ENCODE measurements around the gene COQ10A.

Gene COQ10A
- total RNA-seq = 21.6 to 41.8 reads per million in 2 donors

DNA sequence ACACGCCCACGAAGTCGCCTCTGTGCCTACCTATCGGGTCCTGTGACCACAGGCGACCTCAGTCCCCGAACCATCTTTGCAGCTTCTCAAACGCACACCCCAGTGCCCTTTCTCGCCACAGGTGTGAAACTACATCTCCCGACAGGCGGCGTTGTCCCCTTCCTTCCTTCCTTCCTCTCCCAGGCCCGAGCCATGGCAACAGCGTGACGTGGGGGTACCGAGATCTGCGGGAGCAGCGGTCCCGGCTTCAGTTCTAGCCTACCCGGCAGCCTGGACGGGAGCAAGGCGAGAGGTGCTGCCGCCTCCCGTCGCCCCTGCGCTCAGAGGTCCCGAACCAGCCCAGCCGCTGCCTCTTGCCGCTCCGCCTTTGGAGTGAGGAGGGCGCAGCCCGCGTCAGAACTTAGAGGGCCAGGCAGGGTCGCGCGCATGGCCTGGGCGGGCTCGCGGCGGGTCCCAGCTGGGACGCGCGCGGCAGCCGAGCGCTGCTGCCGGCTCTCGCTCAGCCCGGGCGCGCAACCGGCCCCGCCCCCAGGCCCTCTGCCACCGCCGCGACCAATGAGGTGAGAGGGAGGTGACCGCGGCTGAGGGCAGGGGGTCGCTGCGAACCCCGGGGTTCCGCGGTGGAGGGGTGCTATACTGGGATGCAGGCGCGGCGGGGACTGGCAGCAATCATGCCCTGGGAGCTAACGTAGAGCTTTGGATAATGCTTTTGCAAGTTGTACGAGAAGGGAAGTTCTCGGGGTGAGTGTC is at the start of gene COQ10A:
Gene COQ10A, plus strand, starts transcription at position 250 of the 750 bp plus-strand sequence. Its CDS starts 177 bp downstream, at position 427.
- peak; percentile 88 for DNase-seq

DNA sequence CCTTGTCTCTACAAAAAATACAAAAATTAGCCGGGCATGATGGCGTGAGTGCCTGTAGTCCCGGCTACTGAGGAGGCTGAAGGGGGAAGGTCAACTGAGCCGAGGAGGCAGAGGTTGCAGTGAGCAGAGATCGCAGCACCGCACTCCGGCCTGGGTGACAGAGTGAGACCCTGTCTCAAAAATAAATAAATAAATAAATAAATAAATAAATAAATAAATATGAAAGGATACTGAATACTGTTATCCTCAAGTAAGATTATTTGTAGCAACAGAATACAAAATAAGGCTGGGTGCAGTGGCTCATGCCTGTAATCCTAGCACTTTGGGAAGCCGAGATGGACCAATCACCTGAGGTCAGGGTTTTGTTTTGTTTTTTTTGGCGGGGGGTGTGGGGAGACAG is 46.9 kb upstream of the COQ10A start:
- no peak for DNase-seq

DNA sequence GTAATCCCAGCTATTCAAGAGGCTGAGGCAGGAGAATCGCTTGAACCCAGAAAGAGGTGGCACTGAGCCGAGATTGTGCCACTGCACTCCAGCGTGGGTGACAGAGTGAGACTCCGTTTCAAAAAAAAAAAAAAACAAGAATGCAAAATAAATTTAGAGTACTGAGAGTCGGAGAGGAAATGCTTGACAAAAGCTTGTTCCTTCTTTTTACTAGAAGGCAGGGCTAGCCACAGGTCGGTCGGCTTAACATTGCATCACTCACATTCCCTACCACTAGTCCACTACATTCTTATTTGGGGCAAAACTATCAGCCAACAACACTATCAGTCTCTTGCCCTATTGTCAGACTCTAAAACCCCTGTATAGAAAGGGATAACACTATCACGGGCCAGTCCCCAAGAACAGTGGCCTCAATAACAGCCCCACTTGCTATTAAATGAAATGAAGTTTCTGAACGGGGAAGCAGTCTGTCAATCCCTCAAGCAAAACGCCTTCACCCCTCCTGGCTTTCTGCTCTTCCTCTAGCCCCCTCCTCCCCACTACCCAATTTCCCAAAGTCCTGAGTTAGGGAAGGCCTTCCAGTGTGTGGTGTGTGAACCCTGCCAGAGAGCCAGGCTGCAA is 46.0 kb upstream of the COQ10A start:
- DNase-seq = no peak

DNA sequence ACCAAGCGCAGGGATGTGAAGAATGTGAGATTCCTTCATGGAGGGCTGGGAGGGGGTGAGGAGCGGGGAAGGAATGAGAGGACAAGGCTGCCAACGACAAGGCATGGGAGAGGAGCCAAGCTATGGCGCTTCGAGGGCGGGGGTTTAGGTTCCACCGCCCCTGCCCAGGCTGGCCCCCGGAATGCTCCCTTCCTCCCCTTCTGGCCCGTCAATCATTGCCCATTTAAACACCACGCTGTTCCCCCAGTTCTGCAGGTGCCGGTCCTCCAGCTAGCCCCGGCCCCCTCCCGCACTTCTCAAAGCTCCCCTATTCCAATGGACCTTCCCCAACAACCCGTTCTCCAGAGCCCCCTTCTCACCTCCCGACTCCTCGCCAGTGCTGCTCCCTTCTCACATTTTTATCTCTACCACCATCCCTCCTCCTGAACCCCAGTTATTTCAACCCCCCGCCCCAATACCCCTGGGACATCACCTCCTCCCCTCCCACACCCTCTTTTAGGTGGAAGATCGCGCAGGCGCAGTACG is 45.4 kb upstream of the COQ10A start:
- no peak for DNase-seq

DNA sequence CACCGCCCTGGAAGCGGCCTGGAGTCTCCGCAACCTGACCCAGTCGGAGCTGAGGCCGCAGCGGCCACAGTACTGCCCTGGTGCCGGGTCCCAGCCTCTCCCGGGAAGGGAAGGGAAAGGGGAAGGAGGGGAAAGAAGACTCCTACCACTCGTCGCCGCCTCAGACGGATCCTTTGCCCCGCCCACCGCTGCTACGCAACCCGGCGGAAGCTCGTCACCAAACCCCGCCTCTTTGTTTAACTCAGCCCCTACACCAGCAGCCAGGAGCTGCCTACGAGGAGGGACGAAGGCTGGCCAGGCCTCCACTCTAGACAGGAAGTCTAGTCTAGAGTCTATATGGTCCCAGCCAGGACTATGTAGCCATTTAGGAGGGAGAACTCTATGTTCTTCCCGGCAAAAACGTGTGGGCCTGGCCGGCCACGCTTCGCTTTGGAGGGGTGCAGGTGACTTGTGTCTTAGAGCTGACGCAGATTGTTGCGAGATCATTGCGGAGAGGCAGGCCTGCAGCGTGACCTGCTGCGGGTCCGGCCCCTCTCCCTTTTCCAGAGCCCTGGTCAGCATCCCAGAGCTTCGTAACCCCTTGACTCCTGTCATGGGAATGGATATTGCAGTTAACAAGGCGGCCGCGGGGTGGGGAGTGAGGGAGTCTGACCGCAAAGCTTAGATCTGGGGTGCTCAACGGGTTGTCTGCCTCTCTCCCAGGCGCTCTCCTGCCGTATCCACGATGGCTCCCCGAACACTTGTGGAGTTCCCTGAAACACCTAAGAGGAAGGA is 44.8 kb upstream of the COQ10A start, which contains the start of gene RNF41:
Gene RNF41, minus strand, starts transcription at position 166 of the 774 bp plus-strand sequence. CDS start 7,875 bp downstream, outside the sequence.
- DNase-seq = peak; percentile 88

DNA sequence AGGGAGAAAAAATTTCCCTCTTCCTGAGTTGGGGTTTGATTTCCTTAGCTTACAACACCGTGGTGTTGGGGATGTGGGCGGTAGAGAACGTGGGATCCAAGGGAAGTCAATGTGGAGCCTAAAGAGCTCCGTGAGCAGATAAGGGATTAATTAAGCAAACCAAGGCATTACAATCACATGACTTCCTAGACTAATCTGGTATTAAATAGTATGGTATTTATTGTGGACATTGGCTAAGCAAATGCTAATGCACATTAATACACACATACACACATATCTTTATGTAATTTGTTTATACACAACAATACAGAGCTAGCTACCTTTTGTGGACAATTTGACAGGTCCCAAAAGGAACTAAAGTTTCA is 44.2 kb upstream of the COQ10A start:
- DNase-seq = no peak

DNA sequence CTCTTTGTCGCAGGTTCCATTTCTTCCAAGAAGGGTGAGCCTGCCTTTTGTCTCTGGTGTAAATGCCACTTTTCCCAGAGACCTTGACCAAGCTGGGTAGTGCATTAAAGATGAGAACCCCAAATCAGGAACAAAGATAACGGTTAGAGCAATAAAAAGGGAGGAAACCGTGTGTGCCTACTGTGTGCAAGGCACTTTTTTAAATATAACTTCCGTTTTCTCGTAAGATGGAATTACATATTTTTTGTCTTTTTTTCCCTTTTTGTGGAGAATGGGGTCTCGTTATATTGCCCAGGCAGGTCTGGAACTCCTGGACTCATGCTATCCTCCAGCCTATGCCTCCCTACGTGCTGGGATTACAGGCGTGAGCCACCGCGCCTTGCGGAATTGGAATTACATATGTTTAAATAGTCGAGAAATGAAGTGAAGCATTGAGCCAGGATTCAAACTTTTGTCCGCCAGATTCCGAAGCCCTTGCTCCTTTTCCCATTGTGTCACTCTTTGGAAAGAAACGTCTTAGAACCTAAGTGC is 43.1 kb upstream of the COQ10A start:
- DNase-seq = no peak

DNA sequence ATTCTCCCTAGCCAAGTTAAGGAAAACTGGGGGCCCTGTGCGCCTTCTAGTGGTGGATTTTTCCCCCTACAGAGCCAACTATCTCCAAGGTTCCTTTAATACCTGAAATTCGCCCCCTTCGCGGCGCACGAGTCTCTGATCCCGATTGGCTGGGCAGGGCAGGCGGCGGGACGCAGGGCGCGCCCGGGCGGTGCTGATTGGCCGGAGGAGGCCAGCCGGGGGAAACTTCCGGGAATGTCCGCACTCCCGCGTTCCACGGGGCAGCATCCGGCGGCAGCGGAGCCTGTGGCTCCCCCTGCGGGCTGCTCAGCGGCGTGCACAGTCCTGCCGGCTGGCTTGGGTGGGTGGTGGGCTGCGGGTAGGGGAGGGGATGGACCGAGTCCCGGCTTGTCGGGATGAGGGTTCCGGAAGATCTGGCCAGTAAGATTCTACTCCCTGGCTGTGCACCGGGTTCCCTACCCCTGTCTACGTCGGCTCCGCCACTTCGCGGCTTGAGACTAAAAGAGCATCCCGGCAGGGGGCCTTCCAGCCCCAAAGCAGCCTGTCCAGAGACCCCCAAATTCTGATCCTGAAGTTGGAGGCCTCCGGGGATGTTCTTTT is 42.5 kb upstream of the COQ10A start, which contains the start of gene NABP2:
Gene NABP2, plus strand, starts transcription at position 241 of the 600 bp plus-strand sequence. CDS start 515 bp downstream, outside the sequence.
- DNase-seq = peak; percentile 88

DNA sequence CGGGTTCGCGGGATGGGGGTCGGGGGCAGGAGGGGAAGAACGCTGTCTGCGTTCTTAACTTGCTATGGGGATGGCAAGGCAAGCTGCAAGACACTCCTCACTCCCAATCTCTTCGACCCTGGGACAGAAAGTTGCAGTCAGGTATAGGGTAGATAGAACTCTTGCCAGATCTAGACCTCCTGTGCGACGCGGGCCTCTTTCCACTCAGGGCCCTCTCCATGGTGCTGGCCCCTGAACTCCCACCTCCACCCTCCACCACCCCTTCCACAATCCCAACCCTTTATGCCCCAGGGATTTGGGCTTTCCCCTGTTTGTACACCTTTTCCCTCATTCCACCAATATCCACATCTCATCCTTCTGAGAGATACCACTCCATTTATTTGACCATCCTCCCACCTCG is 41.8 kb upstream of the COQ10A start:
- no peak for DNase-seq

DNA sequence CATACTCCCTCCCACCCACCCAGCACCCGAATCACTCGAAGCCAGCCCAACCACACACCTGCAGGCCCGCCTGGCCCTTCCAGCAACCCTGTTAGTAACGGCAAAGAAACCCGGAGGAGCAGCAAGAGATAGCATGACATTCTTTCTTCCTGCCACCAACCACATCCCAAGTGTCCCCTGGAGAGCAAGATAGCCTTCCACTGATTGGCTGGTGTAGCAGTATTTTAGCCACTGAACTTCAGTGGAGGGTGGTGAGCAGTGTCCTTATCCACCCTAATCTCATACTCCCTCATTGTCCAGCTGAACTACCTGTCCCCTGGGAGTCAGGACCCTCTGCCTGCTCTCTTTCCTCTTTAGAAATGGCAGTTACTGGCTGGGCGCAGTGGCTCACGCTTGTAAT is 37.7 kb upstream of the COQ10A start:
- no peak for DNase-seq

DNA sequence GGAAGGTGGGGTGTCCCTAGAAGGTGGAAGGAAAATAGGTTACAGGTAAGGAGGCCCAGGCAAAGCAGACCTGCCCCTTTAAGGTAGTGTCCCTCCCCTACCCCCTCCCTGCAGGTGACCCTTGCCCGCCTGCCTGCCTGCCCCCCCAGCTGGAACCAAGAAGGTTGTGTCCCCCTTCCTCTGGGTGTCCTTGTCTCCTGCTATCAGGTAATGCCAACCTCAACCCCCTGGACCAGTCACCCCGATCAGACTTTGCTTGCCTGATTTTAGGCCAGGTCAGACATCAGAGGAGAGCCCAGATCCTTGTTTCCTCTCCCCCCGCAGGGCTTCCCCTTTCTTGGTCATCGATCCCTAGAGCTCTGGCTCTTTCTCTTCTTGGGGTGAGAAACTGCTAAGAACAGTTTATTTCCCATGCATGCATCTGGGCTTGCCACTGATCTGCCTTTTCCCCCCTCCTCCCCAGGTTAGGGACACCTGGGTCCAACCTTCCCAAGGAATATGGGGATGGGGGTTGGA is 36.8 kb upstream of the COQ10A start, which contains the start of gene SLC39A5:
Gene SLC39A5, plus strand, starts transcription at position 136 of the 516 bp plus-strand sequence. CDS start 1,224 bp downstream, outside the sequence.
- no peak for DNase-seq

DNA sequence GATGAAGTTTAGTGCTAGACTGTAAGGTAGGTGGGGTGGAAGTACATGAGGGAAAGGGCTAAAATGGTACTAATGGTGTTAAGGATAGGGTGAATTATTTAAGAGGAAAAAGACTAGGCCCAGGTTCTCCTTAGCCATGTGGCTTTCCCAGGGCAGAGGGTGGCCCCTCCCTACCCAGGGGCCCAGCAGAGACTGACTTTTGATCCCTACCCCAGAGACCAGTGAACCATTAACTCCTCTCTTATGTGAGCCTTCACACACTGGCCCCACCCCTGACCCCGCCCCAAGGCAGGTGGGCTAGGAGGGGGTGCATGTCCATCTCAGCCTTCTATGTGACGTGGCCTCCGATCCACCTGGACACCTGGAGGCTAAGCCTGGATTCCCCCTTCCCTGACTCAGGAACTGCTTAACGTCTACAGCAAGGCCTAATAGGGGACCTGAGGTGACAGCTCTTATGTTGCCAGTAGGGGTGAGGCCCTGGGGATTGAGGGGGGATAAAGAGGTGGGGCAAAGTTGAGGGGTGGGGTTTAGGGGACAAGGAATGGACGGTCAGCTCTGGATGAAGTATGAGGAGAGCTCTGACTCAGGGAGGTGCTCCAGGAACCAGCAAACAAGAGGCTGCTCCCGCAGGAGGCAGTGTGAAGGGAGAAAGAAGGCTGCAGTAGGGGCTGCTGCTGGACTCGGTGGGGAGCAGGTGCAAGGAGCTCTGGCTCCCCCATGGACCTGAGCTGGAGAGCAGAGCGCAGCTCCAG is 36.1 kb upstream of the COQ10A start:
- no peak for DNase-seq

DNA sequence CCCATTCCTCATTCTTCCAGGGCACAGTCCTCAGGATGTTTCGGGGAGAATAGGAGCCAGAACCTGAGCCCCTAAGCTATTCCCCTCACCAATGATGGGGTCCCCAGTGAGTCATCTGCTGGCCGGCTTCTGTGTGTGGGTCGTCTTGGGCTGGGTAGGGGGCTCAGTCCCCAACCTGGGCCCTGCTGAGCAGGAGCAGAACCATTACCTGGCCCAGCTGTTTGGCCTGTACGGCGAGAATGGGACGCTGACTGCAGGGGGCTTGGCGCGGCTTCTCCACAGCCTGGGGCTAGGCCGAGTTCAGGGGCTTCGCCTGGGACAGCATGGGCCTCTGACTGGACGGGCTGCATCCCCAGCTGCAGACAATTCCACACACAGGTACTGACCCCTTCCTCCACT is 35.6 kb upstream of the COQ10A start:
- DNase-seq = no peak

DNA sequence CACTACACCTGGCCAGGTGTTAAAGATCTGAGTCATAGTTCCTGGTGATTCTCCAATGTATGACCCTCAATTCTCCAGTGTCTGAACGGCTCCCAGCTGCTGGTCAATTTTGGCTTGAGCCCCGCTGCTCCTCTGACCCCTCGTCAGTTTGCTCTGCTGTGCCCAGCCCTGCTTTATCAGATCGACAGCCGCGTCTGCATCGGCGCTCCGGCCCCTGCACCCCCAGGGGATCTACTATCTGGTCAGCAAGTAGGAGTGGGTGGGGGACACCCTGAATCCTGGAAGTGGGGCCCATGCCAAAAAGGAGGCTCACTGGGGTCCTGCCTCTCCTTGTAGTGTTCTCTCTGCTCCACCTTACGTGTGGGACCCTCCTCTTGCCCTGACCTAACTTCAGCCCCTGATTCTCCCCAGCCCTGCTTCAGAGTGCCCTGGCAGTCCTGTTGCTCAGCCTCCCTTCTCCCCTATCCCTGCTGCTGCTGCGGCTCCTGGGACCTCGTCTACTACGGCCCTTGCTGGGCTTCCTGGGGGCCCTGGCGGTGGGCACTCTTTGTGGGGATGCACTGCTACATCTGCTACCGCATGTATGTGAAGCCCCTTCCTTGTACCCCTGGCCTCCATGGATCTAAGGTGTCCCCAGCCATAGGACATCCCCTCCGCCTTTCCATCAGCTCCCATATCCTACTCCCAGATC is 31.9 kb upstream of the COQ10A start:
- DNase-seq = no peak

DNA sequence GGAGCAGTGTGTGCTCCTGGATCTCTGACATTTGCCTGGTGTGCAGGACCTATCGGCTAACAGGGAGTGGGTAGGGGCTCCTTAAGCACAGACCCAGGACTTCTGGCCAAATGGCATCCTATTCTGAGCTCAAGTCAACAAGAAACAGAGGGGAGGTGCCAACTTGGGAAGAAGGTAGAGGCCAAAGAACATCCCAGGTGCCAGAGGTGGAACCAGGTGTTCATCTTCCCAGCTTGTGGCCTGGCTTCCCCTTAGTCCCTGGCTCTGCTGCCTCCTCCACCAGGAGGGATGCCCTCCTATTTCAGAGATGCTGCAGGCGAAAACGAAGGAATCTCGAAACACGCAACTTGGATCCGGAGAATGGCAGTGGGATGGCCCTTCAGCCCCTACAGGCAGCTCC is 30.7 kb upstream of the COQ10A start:
- DNase-seq = no peak

DNA sequence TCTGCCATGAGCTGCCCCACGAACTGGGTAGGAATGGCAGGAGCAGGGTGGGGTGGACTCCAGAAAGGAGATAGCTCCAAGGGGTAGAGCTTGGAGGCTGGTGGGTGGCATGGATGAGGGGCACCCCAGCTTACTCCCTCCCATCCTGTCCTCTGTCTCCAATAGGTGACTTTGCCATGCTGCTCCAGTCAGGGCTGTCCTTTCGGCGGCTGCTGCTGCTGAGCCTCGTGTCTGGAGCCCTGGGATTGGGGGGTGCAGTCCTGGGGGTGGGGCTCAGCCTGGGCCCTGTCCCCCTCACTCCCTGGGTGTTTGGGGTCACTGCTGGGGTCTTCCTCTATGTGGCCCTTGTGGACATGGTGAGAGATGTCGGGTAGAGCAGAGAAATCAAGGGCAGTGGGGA is 29.8 kb upstream of the COQ10A start:
- no peak for DNase-seq

DNA sequence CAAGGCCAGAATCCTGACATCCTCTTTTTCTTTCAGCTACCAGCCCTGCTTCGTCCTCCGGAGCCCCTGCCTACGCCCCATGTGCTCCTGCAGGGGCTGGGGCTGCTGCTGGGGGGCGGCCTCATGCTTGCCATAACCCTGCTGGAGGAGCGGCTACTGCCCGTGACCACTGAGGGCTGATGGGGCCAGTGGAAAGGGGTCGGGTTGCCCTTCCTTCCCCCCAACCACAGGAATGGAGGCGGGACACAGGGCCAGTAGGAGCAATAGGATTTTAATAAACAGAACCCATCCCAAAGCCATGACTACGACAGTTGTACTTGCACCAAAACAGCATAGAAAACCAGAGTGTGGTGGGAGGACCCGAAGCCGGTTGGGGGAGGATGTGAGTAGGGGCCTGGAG is 29.2 kb upstream of the COQ10A start:
- DNase-seq = no peak

DNA sequence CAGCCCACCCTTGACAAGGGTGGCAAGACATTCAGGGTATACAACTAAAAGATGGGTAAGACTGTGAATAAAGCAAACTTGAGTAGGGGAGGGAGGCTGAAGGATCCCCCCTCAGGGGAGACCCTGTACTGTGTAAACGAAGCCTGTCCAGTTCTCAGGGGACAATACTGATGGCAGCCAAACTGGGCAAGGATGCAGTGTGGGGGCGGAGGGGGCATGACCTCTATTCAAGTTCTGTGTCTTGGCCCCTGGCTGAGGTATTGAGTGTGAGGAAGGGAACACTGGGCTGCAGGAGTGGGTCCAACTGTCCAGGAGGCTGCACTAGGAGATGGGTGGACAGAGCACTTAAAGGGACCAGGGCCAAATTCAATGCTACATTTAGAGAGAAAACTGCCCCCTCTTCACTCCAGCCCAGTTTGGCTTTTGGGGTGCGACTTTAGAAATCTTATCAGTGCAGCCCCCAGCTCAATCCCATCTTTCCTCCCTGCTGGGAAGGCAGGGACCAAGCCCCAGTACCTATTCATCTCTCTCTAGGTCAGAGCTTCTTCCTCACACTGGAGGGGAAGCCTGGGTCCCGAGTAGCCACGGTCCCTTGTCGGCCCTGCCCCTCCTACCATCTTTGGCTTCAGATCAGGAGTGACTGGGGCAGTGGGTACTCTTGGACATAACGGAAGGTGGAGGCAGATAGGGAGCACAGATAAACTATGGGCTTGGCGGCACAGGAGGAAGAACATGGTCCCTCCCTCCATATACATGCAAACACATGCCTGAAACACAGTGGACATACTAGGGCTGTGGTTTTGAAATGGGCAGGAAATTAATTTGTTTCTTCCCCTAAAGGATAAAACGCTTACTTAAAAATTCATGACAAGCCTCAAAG is 25.1 kb upstream of the COQ10A start:
- no peak for DNase-seq

DNA sequence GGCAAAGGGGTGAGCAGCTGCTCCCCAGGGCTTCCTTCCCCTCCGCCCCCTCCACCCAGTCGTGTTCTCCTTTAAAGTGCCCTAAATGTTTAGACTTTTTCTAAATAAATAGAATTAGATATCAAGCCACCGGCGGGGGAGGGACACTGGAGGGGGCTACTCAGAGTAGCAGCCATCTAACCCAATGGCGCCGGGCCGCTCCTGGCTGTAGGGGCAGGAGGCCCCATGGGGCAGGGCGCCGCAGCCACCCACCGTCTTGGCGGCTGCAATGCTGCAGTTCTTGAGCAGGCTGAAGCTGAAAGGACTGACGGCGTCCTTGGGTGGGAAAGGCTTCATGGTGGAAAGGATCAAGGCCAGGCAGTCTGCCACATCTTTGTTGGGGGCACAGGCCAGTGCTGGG is 23.8 kb upstream of the COQ10A start:
- no peak for DNase-seq

DNA sequence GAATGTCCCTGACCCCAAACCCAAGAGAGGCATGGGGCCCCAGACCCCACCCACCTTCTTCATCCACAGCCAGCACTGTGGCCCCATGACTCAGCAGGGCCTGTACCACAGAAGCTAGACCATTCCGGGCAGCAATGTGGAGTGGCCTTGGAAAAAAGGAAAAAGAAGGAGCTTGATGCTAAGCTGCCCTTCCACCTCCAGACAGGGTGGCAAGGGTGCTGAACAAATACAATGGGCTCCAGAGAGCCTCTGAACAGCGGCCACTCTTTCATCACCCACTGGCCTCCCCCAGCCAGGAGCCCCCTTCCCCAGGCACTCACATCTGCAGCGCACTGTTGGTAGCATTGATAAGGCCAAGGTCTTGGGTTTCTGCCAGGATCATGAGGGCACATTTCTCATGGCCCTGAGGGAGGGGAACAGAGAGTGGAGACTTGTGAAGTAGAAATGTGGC is 23.0 kb upstream of the COQ10A start:
- DNase-seq = no peak

All from T-helper 9 cell (primary cell).